H9 (cell line): Measurements from ENCODE around the gene KIAA0513. TPM values are rescaled to one million over a fixed set of nuclear protein-coding genes. Genes with fewer than 3 reads are reported as not detected.

Source experiments
- DNase-seq: peaks from one replicate; pipeline ENCODE4 v3.0.0-alpha.2; 2017
- H2AFZ ChIP-seq: one replicate; pipeline ENCODE4 v1.6.1; 2013; ENCODE audit warnings: mild to moderate bottlenecking, low read length, control low read depth, moderate library complexity
- H2AK5ac ChIP-seq: 2 replicates; pipeline ENCODE4 v1.6.1; 2013; ENCODE audit warnings: low read length, control low read depth, mixed read lengths; ENCODE audit not compliant: insufficient read length
- H2BK120ac ChIP-seq: one replicate; pipeline ENCODE4 v1.6.1; 2013; ENCODE audit warnings: low read depth, mild to moderate bottlenecking, low read length, control low read depth, inconsistent platforms; ENCODE audit not compliant: poor library complexity, severe bottlenecking
- H2BK12ac ChIP-seq: 2 replicates; pipeline ENCODE4 v1.6.1; 2013; ENCODE audit warnings: low read length, control low read depth, mixed read lengths, low read depth; ENCODE audit not compliant: insufficient read length
- H2BK15ac ChIP-seq: 2 replicates; pipeline ENCODE4 v1.6.1; 2013; ENCODE audit warnings: low read depth, low read length, control low read depth
- H2BK20ac ChIP-seq: one replicate; pipeline ENCODE4 v1.6.1; 2013; ENCODE audit warnings: low read depth, mild to moderate bottlenecking, low read length, control low read depth, inconsistent platforms; ENCODE audit not compliant: poor library complexity, severe bottlenecking
- H2BK5ac ChIP-seq: 2 replicates; pipeline ENCODE4 v1.6.1; 2013; ENCODE audit warnings: low read length, control low read depth, mixed read lengths; ENCODE audit not compliant: insufficient read length
- H3K14ac ChIP-seq: 2 replicates; pipeline ENCODE4 v1.6.1; 2013; ENCODE audit warnings: low read length, control low read depth; ENCODE audit not compliant: insufficient read depth
- H3K18ac ChIP-seq: 2 replicates; pipeline ENCODE4 v1.6.1; 2013; ENCODE audit warnings: low read depth, mild to moderate bottlenecking, mixed read lengths, low read length, control low read depth; ENCODE audit not compliant: insufficient read length
- H3K23ac ChIP-seq: 2 replicates; pipeline ENCODE4 v1.6.1; 2013; ENCODE audit warnings: low read length, control low read depth, mixed read lengths, low read depth; ENCODE audit not compliant: insufficient read length
- H3K23me2 ChIP-seq: 2 replicates; pipeline ENCODE4 v1.6.1; 2013; ENCODE audit warnings: low read depth, mild to moderate bottlenecking, mixed read lengths, low read length, control low read depth; ENCODE audit not compliant: insufficient read length, poor library complexity, severe bottlenecking
- H3K27ac ChIP-seq: 2 replicates; pipeline ENCODE4 v1.5.1; 2013; ENCODE audit warnings: low read length, control low read depth, mixed read lengths, low read depth; ENCODE audit not compliant: insufficient read length
- H3K27me3 ChIP-seq: 2 replicates; pipeline ENCODE4 v1.6.1; 2013; ENCODE audit warnings: low read length, control low read depth, inconsistent platforms; ENCODE audit not compliant: insufficient read depth
- H3K4ac ChIP-seq: 2 replicates; pipeline ENCODE4 v1.6.1; 2013; ENCODE audit warnings: low read depth, mild to moderate bottlenecking, control low read depth, inconsistent platforms, low read length, moderate library complexity
- H3K4me1 ChIP-seq: 2 replicates; pipeline ENCODE4 v1.6.1; 2013; ENCODE audit warnings: low read length, control low read depth, inconsistent platforms; ENCODE audit not compliant: insufficient read depth
- H3K4me2 ChIP-seq: 2 replicates; pipeline ENCODE4 v1.6.1; 2013; ENCODE audit warnings: low read length, control low read depth, mixed read lengths; ENCODE audit not compliant: insufficient read length, insufficient read depth
- H3K56ac ChIP-seq: 2 replicates; pipeline ENCODE4 v1.6.1; 2013; ENCODE audit warnings: low read depth, mild to moderate bottlenecking, mixed read lengths, low read length, control low read depth; ENCODE audit not compliant: insufficient read length
- H3K79me1 ChIP-seq: 2 replicates; pipeline ENCODE4 v1.6.1; 2013; ENCODE audit warnings: low read depth, mild to moderate bottlenecking, moderate library complexity, low read length, control low read depth, inconsistent platforms; ENCODE audit not compliant: insufficient read depth, poor library complexity, severe bottlenecking
- H3K79me2 ChIP-seq: 2 replicates; pipeline ENCODE4 v1.6.1; 2013; ENCODE audit warnings: low read length, control low read depth, inconsistent platforms; ENCODE audit not compliant: insufficient read depth
- H3K9ac ChIP-seq: 2 replicates; pipeline ENCODE4 v1.6.1; 2013; ENCODE audit warnings: low read length, control low read depth, mixed read lengths; ENCODE audit not compliant: insufficient read length; ENCODE audit errors: extremely low read depth
- H3K9me3 ChIP-seq: one replicate; pipeline ENCODE4 v1.6.1; 2013; ENCODE audit warnings: low read depth, low read length, inconsistent platforms; ENCODE audit not compliant: control insufficient read depth
- H3T11ph ChIP-seq: one replicate; pipeline ENCODE4 v1.6.1; 2013; ENCODE audit warnings: mild to moderate bottlenecking, low read length, control low read depth, inconsistent platforms
- H4K20me1 ChIP-seq: one replicate; pipeline ENCODE4 v1.6.1; 2013; ENCODE audit not compliant: control insufficient read depth, insufficient read length, insufficient read depth
- H4K5ac ChIP-seq: 2 replicates; pipeline ENCODE4 v1.6.1; 2013; ENCODE audit warnings: low read depth, mild to moderate bottlenecking, mixed read lengths, low read length, control low read depth; ENCODE audit not compliant: insufficient read length
- H4K8ac ChIP-seq: replicated peaks from 2 replicates; pipeline ENCODE4 v1.6.1; 2013; ENCODE audit warnings: low read length, control low read depth, mixed read lengths, low read depth; ENCODE audit not compliant: insufficient read length
- H4K91ac ChIP-seq: 2 replicates; pipeline ENCODE4 v1.6.1; 2013; ENCODE audit warnings: low read depth, mild to moderate bottlenecking, moderate library complexity, mixed read lengths, low read length, control low read depth; ENCODE audit not compliant: insufficient read length
- H3K27ac Mint-ChIP-seq, 3 experiments: 2 replicates in 2 of 3; 3 replicates in 1 of 3; pipeline ENCODE4 v1.8.0; 2020 to 2021; ENCODE audit warnings: mixed read lengths in 3 of 3, mild to moderate bottlenecking in 1 of 3, moderate library complexity in 1 of 3
- H3K27me3 Mint-ChIP-seq: 2 replicates; pipeline ENCODE4 v1.8.0; 2021; ENCODE audit warnings: low read depth, mild to moderate bottlenecking, moderate library complexity, mixed read lengths
- H3K36me3 Mint-ChIP-seq, 3 experiments: 2 replicates in 2 of 3; 3 replicates in 1 of 3; pipeline ENCODE4 v1.8.0; 2020 to 2021; ENCODE audit warnings: low read depth in 3 of 3, mixed read lengths in 3 of 3; ENCODE audit not compliant: insufficient read depth in 1 of 3
- H3K4me1 Mint-ChIP-seq, 2 experiments: 2 replicates each; pipeline ENCODE4 v1.8.0; 2020; ENCODE audit warnings: mixed read lengths in 2 of 2
- H3K4me3 Mint-ChIP-seq, 2 experiments: 2 replicates in 1 of 2; 3 replicates in 1 of 2; pipeline ENCODE4 v1.8.0; 2020 to 2021; ENCODE audit warnings: mild to moderate bottlenecking in 2 of 2, mixed read lengths in 2 of 2, moderate library complexity in 1 of 2
- H3K9me3 Mint-ChIP-seq, 2 experiments: 2 replicates in 1 of 2; 3 replicates in 1 of 2; pipeline ENCODE4 v1.8.0; 2020; ENCODE audit warnings: mild to moderate bottlenecking in 2 of 2, mixed read lengths in 2 of 2, moderate library complexity in 1 of 2
- WGBS: extraction: QIAGEN DNeasy Blood & Tissue Kit; methylation state at CpG from one replicate; pipeline ENCODE4 v1.1.7; 2013; ENCODE audit warnings: missing lambda C conversion rate, low lambda C conversion rate, mixed read lengths; ENCODE audit not compliant: insufficient read length; ENCODE audit errors: extremely low coverage; 5-methylcytosine and 5-hydroxymethylcytosine counted together
- total RNA-seq: library from RNA; stranded (reverse); gene quantifications from 2 replicates; pipeline ENCODE4 v1.2.1, GENCODE V29; 2021
- TF ChIP-seq, protein P1 (sequence below): fragments of 200-600 bp; sonication (generic); conservative IDR thresholded peaks from 3 replicates; pipeline ENCODE4 v1.8.0; 2021; ENCODE audit warnings: antibody characterized with exemption, mild to moderate bottlenecking

Gene KIAA0513
- total RNA-seq, 1 experiment from 2014 or later = 4.7 TPM

DNA sequence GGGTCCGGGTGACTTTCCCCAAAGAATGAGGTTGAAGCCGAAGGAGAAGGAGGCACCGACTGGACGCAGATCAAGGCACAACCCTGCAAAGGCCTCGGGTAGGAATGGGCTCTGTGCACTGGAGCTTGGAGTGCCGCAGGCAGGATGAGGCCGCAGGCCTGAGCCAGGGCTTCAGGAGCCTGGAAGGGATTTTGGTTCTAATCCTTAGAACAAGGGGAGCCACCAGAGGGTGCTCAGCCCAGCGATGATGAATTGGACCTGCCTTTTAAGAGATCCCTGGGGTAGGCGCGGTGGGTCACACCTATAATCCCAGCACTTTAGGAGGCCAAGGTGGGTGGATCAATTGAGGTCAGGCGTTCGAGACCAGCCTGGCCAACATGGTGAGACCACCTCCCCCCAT is 76.6 kb downstream of the KIAA0513 start:
- Histone ChIP-seq H4K5ac (no peak overlapping the region), H3K18ac (no peak overlapping the region), H3K9ac (no peak overlapping the region), H2BK12ac (no peak overlapping the region), H3K14ac (no peak overlapping the region), H3K56ac (no peak overlapping the region), H3K27me3 (no peaks in the 10 kb centered on the region), H3K4ac (no peak overlapping the region), H3K9me3 (no peaks in the 10 kb centered on the region), H3K79me1 (no peaks in the 10 kb centered on the region), H2BK120ac (no peak overlapping the region), H2BK5ac (no peak overlapping the region), H2BK20ac (no peak overlapping the region), H2BK15ac (no peak overlapping the region), H4K8ac (no peak overlapping the region), H4K91ac (no peak overlapping the region), H3K4me1 (no peaks in the 10 kb centered on the region), H4K20me1 (no peaks in the 10 kb centered on the region), H3T11ph (no peak overlapping the region), H3K4me2 (no peak overlapping the region), H3K79me2 (no peaks in the 10 kb centered on the region), H3K23me2 (no peaks in the 10 kb centered on the region), H3K27ac (no peak overlapping the region), H2AK5ac (no peak overlapping the region), H3K23ac (no peak overlapping the region), H2AFZ (no peak overlapping the region)
- no peak for DNase-seq
- H3K4me3 Mint-ChIP-seq = no peak overlapping the region
- WGBS = no CpG with 5 or more reads among the region's 12 CpGs
- no peaks in the 10 kb centered on the region for H3K9me3 Mint-ChIP-seq
- peaks cover 23% of the 10 kb centered on the region for H3K27me3 Mint-ChIP-seq
- H3K36me3 Mint-ChIP-seq = no peaks in the 10 kb centered on the region
- TF ChIP-seq, protein P1, sequence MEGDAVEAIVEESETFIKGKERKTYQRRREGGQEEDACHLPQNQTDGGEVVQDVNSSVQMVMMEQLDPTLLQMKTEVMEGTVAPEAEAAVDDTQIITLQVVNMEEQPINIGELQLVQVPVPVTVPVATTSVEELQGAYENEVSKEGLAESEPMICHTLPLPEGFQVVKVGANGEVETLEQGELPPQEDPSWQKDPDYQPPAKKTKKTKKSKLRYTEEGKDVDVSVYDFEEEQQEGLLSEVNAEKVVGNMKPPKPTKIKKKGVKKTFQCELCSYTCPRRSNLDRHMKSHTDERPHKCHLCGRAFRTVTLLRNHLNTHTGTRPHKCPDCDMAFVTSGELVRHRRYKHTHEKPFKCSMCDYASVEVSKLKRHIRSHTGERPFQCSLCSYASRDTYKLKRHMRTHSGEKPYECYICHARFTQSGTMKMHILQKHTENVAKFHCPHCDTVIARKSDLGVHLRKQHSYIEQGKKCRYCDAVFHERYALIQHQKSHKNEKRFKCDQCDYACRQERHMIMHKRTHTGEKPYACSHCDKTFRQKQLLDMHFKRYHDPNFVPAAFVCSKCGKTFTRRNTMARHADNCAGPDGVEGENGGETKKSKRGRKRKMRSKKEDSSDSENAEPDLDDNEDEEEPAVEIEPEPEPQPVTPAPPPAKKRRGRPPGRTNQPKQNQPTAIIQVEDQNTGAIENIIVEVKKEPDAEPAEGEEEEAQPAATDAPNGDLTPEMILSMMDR = peak; percentile 39; the same call in 2 of the 3 replicates
- no peak overlapping the region for H3K27ac Mint-ChIP-seq
- peaks cover 0 to 9% of the 10 kb centered on the region in 2 experiments; a peak in 2 of 4 replicates for H3K4me1 Mint-ChIP-seq
